HG03097 (cell line): ENCODE data around the gene MSH6.
A peak's percentile ranks its signal among the peaks of the same experiment; 100 is the strongest.

ENCODE experiments used
- ATAC-seq: cut with Tn5 transposase; IDR thresholded peaks from one replicate; pipeline ENCODE4 v1.9.1; 2021; ENCODE audit not compliant: unreplicated experiment, low FRiP score

Gene MSH6

GRCh38 chr2:47782671-47783485 is at the start of gene MSH6:
Gene MSH6 (plus strand): TSS chr2:47783145. CDS start chr2:47783234, 89 bp downstream.
- peak; percentile 85 for ATAC-seq

GRCh38 chr2:47735136-47735869 is 47.6 kb upstream of the MSH6 start:
- ATAC-seq = no peak

- ATAC-seq = no peak
Measured at GRCh38 chr2:47735912-47736311, 47.0 kb upstream of the MSH6 start.

- ATAC-seq = no peak
Measured at GRCh38 chr2:47737191-47737975, 45.6 kb upstream of the MSH6 start.

GRCh38 chr2:47738331-47738730 is 44.6 kb upstream of the MSH6 start:
- ATAC-seq = no peak

GRCh38 chr2:47741101-47741500 is 41.8 kb upstream of the MSH6 start:
- no peak for ATAC-seq

GRCh38 chr2:47741637-47742036 is 41.3 kb upstream of the MSH6 start:
- ATAC-seq = no peak

- no peak for ATAC-seq
Measured at GRCh38 chr2:47744074-47744473, 38.9 kb upstream of the MSH6 start.

- ATAC-seq = no peak
Measured at GRCh38 chr2:47747878-47748277, 35.1 kb upstream of the MSH6 start.

GRCh38 chr2:47751856-47752414 is 31.0 kb upstream of the MSH6 start:
- peak; percentile 34 for ATAC-seq

GRCh38 chr2:47767497-47767844 is 15.5 kb upstream of the MSH6 start:
- no peak for ATAC-seq

GRCh38 chr2:47767880-47768609 is 14.9 kb upstream of the MSH6 start:
- no peak for ATAC-seq

GRCh38 chr2:47769318-47769717 is 13.6 kb upstream of the MSH6 start:
- no peak for ATAC-seq

- ATAC-seq = no peak
Measured at GRCh38 chr2:47771211-47771610, 11.7 kb upstream of the MSH6 start.

- no peak for ATAC-seq
Measured at GRCh38 chr2:47772343-47772742, 10.6 kb upstream of the MSH6 start.

- no peak for ATAC-seq
Measured at GRCh38 chr2:47774567-47774966, 8.4 kb upstream of the MSH6 start.

GRCh38 chr2:47777277-47777937 is 5.5 kb upstream of the MSH6 start:
- ATAC-seq = no peak

GRCh38 chr2:47778698-47779425 is 4.1 kb upstream of the MSH6 start:
- no peak for ATAC-seq

- no peak for ATAC-seq
Measured at GRCh38 chr2:47779426-47779790, 3.5 kb upstream of the MSH6 start.
